ENCODE measurements around the gene TXNDC12. TPM values are rescaled to one million over a fixed set of nuclear protein-coding genes. Genes with fewer than 3 reads are reported as not detected.

The TXNDC12 gene
- total RNA-seq, 6 donors from 2014 or later: 8.4 to 54.0 (median 26.6) TPM

GRCh38 chr1:52059888-52060287, 4.9 kb upstream of the TXNDC12 start:
- 87 to 93% methylated on average over 1 of the region's 1 CpG for WGBS, 2 donors
- H3K36me3 ChIP-seq: peaks cover 9 to 37% (median 23%) of the 10 kb centered on the region in 4 donors

GRCh38 chr1:52059321-52059720, 4.3 kb upstream of the TXNDC12 start:
- Histone ChIP-seq H3K4me1 (peaks cover 21 to 36% (median 28%) of the 10 kb centered on the region in 4 donors), H3K27ac (peak overlapping the region in 1 of 4 donors; percentile 3), H3K36me3 (peaks cover 9 to 33% (median 20%) of the 10 kb centered on the region in 4 donors), H3K9me3 (no peaks in the 10 kb centered on the region), H3K27me3 (no peaks in the 10 kb centered on the region), H3K4me3 (no peak overlapping the region)
- ATAC-seq (ENCODE audit: low FRiP score in 2 of 2) (no peak), DNase-seq (no peak)
- no peak for TF ChIP-seq POLR2A (IDR thresholded peaks at IDR 0.05)
- TF ChIP-seq EP300 (IDR thresholded peaks at IDR 0.05): no peak
- no peak for TF ChIP-seq POLR2AphosphoS5 (IDR thresholded peaks at IDR 0.05)
- TF ChIP-seq CTCF (IDR thresholded peaks at IDR 0.05): no peak

More at GRCh38 chr1:52059888-52060287, 4.9 kb upstream of the TXNDC12 start:
- DNase-seq: no peak
- Histone ChIP-seq H3K27ac (no peak overlapping the region), H3K27me3 (no peaks in the 10 kb centered on the region), H3K9me3 (no peaks in the 10 kb centered on the region), H3K4me1 (peaks cover 19 to 32% (median 25%) of the 10 kb centered on the region in 4 donors), H3K4me3 (no peak overlapping the region)
- TF ChIP-seq EP300 (IDR thresholded peaks at IDR 0.05) (no peak), POLR2A (IDR thresholded peaks at IDR 0.05) (no peak), POLR2AphosphoS5 (IDR thresholded peaks at IDR 0.05) (no peak), CTCF (IDR thresholded peaks at IDR 0.05) (no peak)
- ATAC-seq (ENCODE audit: low FRiP score in 2 of 2): no peak

DNA sequence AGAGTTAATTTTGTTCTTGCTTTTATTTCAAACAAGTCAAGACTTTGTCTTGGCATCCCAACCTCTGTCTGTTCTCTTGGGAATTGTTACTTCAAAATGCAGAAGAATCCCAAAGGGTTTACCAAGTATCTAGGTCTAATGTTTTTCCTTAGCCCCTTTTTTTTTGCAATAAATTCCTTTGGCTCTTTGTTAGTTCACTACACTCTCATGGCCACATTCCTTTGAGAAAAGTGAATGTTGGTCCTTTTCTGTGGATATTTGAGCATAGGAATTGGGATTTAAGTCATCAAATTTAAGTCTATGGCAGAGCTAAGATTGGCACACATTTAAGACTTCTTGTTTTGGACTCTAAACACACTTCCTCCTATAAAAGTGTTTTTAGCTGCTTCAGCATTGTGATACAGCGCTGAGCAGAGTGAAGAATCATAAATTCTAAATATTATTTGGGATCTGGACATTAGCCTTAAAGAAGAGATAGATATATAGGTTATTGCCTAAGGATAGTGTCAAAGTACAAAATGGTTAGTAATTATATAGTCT, 3.0 kb upstream of the TXNDC12 start:
- ATAC-seq (ENCODE audit: low FRiP score in 2 of 2): no peak
- peaks cover 9 to 21% (median 17%) of the 10 kb centered on the region in 4 donors for H3K36me3 ChIP-seq
- H3K27ac ChIP-seq: peak overlapping the region in 1 of 4 donors; percentile 95
- no peak for DNase-seq
- no peak overlapping the region for H3K4me3 ChIP-seq
- TF ChIP-seq POLR2AphosphoS5 (IDR thresholded peaks at IDR 0.05): no peak
- no peak for TF ChIP-seq POLR2A (IDR thresholded peaks at IDR 0.05)
- no peak for TF ChIP-seq EP300 (IDR thresholded peaks at IDR 0.05)
- no peak for TF ChIP-seq CTCF (IDR thresholded peaks at IDR 0.05)
- peaks cover 28 to 49% (median 35%) of the 10 kb centered on the region in 4 donors for H3K4me1 ChIP-seq
- no peaks in the 10 kb centered on the region for H3K27me3 ChIP-seq
- 72 to 78% methylated on average over 1 of the region's 1 CpG for WGBS, 2 donors
- no peaks in the 10 kb centered on the region for H3K9me3 ChIP-seq

DNA sequence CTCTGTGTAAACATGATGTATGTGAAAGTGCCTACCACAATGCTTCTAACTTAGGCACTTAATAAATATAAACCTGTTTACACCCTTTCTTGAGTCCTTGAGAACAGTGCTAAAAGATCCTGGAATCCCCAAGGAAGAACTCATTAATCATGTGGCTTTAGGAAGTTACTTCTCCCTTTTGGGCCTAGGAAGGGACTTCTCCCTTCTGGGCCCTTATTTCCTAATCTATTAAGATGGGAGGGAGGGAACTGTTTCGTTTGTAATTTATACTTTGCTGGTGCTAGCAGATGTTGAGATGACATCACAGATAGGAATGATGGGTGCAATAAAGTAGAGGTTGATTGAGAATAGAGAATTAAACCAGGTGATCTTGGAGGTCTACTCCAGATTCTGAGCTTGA, 2.3 kb upstream of the TXNDC12 start:
- Histone ChIP-seq H3K9me3 (no peaks in the 10 kb centered on the region), H3K4me3 (peak overlapping the region; percentile 73 to 83 (median 81)), H3K27me3 (no peaks in the 10 kb centered on the region), H3K4me1 (peaks cover 28 to 49% (median 35%) of the 10 kb centered on the region in 4 donors), H3K36me3 (peaks cover 9 to 18% (median 15%) of the 10 kb centered on the region in 4 donors), H3K27ac (peak overlapping the region; percentile 92 to 95 (median 94))
- no peak for DNase-seq
- ATAC-seq (ENCODE audit: low FRiP score in 2 of 2): no peak
- TF ChIP-seq POLR2AphosphoS5 (IDR thresholded peaks at IDR 0.05) (no peak), CTCF (IDR thresholded peaks at IDR 0.05) (no peak), EP300 (IDR thresholded peaks at IDR 0.05) (no peak), POLR2A (IDR thresholded peaks at IDR 0.05) (no peak)
- 13 to 16% methylated on average over 1 of the region's 1 CpG for WGBS, 2 donors

- Histone ChIP-seq H3K4me3 (peak overlapping the region; percentile 73 to 83 (median 81)), H3K36me3 (peaks cover 9 to 19% (median 15%) of the 10 kb centered on the region in 4 donors), H3K27ac (peak overlapping the region; percentile 92 to 95 (median 94)), H3K27me3 (no peaks in the 10 kb centered on the region), H3K4me1 (peaks cover 28 to 49% (median 35%) of the 10 kb centered on the region in 4 donors), H3K9me3 (no peaks in the 10 kb centered on the region)
- WGBS, 2 donors: 1 to 3% methylated on average over 4 of the region's 4 CpGs
- no peak for DNase-seq
- ATAC-seq (ENCODE audit: low FRiP score in 2 of 2): no peak
- TF ChIP-seq POLR2AphosphoS5 (IDR thresholded peaks at IDR 0.05) (no peak), EP300 (IDR thresholded peaks at IDR 0.05) (no peak), CTCF (IDR thresholded peaks at IDR 0.05) (no peak), POLR2A (IDR thresholded peaks at IDR 0.05) (no peak)
Measured at GRCh38 chr1:52056937-52057231, 1.9 kb upstream of the TXNDC12 start.
